AG04450 (cell line): ENCODE measurements around the gene CELSR2. TPM values are rescaled to one million over a fixed set of nuclear protein-coding genes. Genes with fewer than 3 reads are reported as not detected.

Source experiments
- CTCF ChIA-PET: fragments of 300-600, 350-600 bp; formaldehyde crosslinking; extraction: SDS; loops from one replicate; lab custom pipeline; 2022; ENCODE audit warnings: antibody characterized with exemption, inconsistent platforms; lab: Charles Lee
- POLR2A ChIA-PET: fragments of 350-600 bp; formaldehyde crosslinking; extraction: SDS; loops from one replicate; lab custom pipeline; 2021; ENCODE audit warnings: antibody characterized with exemption, inconsistent platforms; lab: Yijun Ruan, JAX
- DNase-seq: peaks from one replicate; pipeline ENCODE4 v3.0.0-alpha.2; 2011; ENCODE audit warnings: low read depth, low spot score
- H3K27ac ChIP-seq: one replicate; pipeline ENCODE4 v1.5.1; 2012; ENCODE audit warnings: low read depth, low read length, control low read depth
- H3K27me3 ChIP-seq: one replicate; pipeline ENCODE4 v1.6.0; 2012; ENCODE audit warnings: low read length; ENCODE audit not compliant: control insufficient read depth, insufficient read depth
- H3K4me3 ChIP-seq: 2 replicates; pipeline ENCODE4 v1.5.1; 2011; ENCODE audit warnings: mild to moderate bottlenecking, low read depth, low read length, control low read depth
- H3K9me3 ChIP-seq: 2 replicates; pipeline ENCODE4 v1.5.1; 2012; ENCODE audit warnings: low read length; ENCODE audit not compliant: control insufficient read depth, insufficient read depth
- polyA plus RNA-seq: library from polyadenylated mRNA; depleted of rRNA; stranded (reverse); fragments of >200 nt; gene quantifications from 2 replicates; pipeline ENCODE4 v1.2.3, GENCODE V29; 2011
- TF ChIP-seq, protein P1 (sequence below): IDR thresholded peaks from 2 replicates; pipeline ENCODE4 v1.5.1; 2011; ENCODE audit warnings: low read depth, low read length, control low read depth, inconsistent platforms

CELSR2 gene
- polyA plus RNA-seq, 1 experiment: 1.1 TPM

DNA sequence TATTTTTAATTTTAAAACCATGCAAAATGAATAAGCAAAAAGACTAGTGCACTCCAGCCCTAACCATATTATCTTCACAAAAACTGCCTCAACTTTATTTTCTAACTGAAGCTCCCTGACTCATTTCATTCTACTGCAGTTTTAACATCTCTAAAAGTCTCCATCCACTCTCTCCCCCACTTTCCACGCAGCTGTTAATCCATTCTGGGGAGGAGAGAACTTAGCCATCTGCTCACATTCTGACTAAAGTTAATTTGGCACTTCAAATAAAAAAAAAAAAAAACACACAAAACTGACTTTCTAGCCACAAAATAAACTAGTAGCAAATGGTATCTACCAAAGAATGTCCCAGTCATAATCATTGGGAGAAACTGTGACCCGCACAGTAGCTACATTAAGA is 62.9 kb downstream of the CELSR2 start:
- POLR2A ChIA-PET: no interaction called here
- Histone ChIP-seq H3K4me3 (no peak overlapping the region), H3K27me3 (no peaks in the 10 kb centered on the region), H3K9me3 (no peaks in the 10 kb centered on the region), H3K27ac (no peak overlapping the region)
- TF ChIP-seq, protein P1, sequence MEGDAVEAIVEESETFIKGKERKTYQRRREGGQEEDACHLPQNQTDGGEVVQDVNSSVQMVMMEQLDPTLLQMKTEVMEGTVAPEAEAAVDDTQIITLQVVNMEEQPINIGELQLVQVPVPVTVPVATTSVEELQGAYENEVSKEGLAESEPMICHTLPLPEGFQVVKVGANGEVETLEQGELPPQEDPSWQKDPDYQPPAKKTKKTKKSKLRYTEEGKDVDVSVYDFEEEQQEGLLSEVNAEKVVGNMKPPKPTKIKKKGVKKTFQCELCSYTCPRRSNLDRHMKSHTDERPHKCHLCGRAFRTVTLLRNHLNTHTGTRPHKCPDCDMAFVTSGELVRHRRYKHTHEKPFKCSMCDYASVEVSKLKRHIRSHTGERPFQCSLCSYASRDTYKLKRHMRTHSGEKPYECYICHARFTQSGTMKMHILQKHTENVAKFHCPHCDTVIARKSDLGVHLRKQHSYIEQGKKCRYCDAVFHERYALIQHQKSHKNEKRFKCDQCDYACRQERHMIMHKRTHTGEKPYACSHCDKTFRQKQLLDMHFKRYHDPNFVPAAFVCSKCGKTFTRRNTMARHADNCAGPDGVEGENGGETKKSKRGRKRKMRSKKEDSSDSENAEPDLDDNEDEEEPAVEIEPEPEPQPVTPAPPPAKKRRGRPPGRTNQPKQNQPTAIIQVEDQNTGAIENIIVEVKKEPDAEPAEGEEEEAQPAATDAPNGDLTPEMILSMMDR: no peak
- CTCF ChIA-PET: interaction anchor here (1.0 kb wide), 1 partner anchor 34 kb away, joined by 5 read pairs; no protein-coding TSS in a partner anchor
- DNase-seq: no peak

DNA sequence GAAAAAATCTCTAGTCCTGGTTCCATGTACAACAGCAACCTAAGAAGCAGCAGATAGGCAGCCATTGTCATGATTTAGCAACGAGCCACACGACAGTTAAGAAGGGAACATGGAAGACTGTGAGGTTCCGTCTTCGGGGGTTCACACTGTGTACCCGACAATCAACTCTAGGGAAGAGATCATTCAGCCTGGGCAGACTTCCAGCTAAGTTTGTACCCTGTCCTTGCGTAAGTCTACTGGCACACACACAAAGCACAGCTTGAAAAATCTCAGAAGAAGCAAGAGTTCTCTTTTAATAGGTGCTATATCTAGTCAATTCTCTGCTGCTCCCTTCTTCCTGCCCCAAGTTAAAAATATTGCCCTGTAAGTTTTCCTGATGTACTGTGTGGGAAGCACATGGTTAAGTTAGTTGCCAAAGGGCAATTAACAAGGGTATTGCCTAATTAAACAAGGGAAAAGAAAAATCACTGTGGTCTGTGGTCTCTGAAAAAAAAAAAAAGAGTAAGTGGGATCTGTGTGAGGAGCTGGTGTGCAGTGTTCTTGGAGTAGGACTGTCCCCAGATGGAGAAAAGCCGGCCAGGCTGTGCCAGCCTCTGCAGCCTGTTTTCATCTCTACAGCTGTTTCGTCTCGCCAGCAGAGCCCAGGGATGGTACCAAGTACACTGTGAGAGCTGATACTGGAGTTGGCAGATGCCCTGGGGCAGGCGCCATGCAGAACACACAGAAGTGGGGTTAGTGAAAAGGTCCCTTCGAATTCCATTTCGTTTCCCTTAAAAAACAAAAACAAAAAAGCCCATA is 63.8 kb downstream of the CELSR2 start:
- Histone ChIP-seq H3K9me3 (no peaks in the 10 kb centered on the region), H3K27ac (no peak overlapping the region), H3K27me3 (no peaks in the 10 kb centered on the region), H3K4me3 (no peak overlapping the region)
- ChIA-PET CTCF (interaction anchor here (0.8 to 1.0 kb wide), 2 partner anchors 35 to 219 kb away, joined by 3 to 5 read pairs; no protein-coding TSS in a partner anchor), POLR2A (interaction anchor here (0.7 kb wide), 1 partner anchor 21 kb away, joined by 3 read pairs; no protein-coding TSS in a partner anchor)
- DNase-seq: no peak
- TF ChIP-seq, protein P1: no peak

DNA sequence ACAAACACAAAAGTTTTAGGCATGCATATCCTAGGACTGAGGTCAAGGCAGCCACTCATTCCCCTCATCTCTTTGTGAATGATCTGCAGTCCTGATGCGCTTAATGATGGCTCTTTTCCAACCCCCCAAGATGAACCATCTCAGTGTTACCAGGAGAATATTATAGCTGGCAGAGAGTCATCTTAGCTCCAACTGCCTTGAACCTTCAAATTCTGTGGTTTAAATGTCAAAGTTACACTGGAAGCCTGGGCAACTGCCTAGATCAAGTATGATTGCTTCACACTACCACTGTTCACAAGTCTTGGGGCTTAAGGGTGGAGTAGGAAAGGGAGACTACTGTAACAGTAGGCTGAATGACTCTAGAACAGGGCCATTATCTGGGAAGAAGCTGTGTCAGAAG is 65.5 kb downstream of the CELSR2 start:
- H3K27me3 ChIP-seq: no peaks in the 10 kb centered on the region
- DNase-seq: no peak
- POLR2A ChIA-PET: no interaction called here
- H3K27ac ChIP-seq: no peak overlapping the region
- H3K4me3 ChIP-seq: no peak overlapping the region
- CTCF ChIA-PET: no interaction called here
- H3K9me3 ChIP-seq: no peaks in the 10 kb centered on the region
- TF ChIP-seq, protein P1: no peak

DNA sequence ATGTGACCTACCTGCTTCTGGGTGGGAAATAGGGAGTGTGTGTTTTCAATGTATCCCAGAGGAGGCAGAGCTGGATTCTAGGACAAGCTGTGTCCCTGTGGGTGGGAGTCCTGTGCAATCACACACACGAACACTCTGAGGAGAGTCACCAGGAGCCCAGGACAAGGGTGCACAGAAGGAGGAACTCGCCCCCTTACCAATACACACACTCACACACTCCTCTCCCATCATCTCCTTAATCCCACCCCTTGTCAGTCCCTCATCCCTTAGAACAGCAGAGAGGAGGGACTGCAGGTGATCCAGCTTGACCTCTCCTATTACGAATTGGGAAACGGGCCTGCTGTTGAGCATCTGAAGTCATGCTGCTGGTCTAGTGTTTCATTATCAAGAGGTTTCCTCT is 65.9 kb downstream of the CELSR2 start:
- CTCF ChIA-PET: no interaction called here
- POLR2A ChIA-PET: no interaction called here
- Histone ChIP-seq H3K27ac (no peak overlapping the region), H3K9me3 (no peaks in the 10 kb centered on the region), H3K4me3 (no peak overlapping the region), H3K27me3 (no peaks in the 10 kb centered on the region)
- TF ChIP-seq, protein P1: no peak
- no peak for DNase-seq

DNA sequence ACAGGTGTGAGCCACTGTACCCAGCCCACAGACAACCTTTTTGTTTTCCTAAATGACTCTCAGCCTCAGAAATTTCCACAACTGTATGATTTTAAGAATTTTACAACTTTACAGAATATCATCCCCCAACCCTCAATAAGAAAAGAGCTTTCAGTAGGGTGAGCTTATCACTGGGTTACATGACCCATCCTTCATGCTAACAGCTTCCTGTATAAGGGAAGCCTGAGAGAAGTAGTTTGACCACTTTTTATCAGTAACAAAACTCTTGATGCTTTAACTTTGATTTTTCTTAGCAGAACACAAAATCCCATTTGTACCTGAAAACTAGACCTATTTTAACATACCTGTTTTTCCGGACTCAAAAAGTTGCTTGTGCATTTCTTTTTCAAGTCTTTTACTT is 67.2 kb downstream of the CELSR2 start:
- no peak for DNase-seq
- Histone ChIP-seq H3K4me3 (no peak overlapping the region), H3K9me3 (no peaks in the 10 kb centered on the region), H3K27me3 (no peaks in the 10 kb centered on the region), H3K27ac (no peak overlapping the region)
- TF ChIP-seq, protein P1: no peak
- CTCF ChIA-PET: no interaction called here
- POLR2A ChIA-PET: no interaction called here
